ENCODE measurements around the gene FLT4. TPM values are rescaled to one million over a fixed set of nuclear protein-coding genes. Genes with fewer than 3 reads are reported as not detected.

The FLT4 gene
- total and polyA plus RNA-seq, 2 experiments from 2014 or later, result 3.4 to 13.8 TPM

GRCh38 chr5:180670586-180671359, 21.4 kb upstream of the FLT4 start:
- Histone ChIP-seq H3K9me2 (ENCODE audit: insufficient read depth) (no peaks in the 10 kb centered on the region), H3K36me3 (ENCODE audit: insufficient read depth) (no peaks in the 10 kb centered on the region), H2AFZ (no peak overlapping the region), H3K27ac (ENCODE audit: low read depth) (no peak overlapping the region), H4K20me1 (replicated peaks; ENCODE audit: insufficient read depth) (no peaks in the 10 kb centered on the region), H3K27me3 (ENCODE audit: insufficient read depth) (peaks cover 33% of the 10 kb centered on the region), H3F3A (replicated peaks; ENCODE audit: low read depth) (no peaks in the 10 kb centered on the region), H3K4me2 (no peak overlapping the region), H3K4me3 (no peak overlapping the region), H3K4me1 (ENCODE audit: insufficient read depth) (no peaks in the 10 kb centered on the region; the same call in 1 of the 2 replicates), H3K79me2 (replicated peaks; ENCODE audit: insufficient read depth) (no peaks in the 10 kb centered on the region)
- Mint-ChIP-seq H3K27me3 (ENCODE audit: insufficient read depth, low read depth, poor library complexity) (peaks cover 33% of the 10 kb centered on the region), H3K9me3 (peaks cover 8% of the 10 kb centered on the region; the same call in 1 of the 3 replicates), H3K4me1 (peaks cover 18% of the 10 kb centered on the region), H3K27ac (no peak overlapping the region), H3K4me3 (no peak overlapping the region), H3K36me3 (ENCODE audit: low read depth) (no peaks in the 10 kb centered on the region; the same call in 2 of the 3 replicates)
- ATAC-seq (peak; percentile 50), DNase-seq (ENCODE audit: low spot score) (peak; percentile 74)
- no peak for TF ChIP-seq POLR2AphosphoS5 (IDR thresholded peaks at IDR 0.05; ENCODE audit: low read depth)
- peak; percentile 79 to 89 for TF ChIP-seq CTCF (conservative IDR thresholded peaks at IDR 0.05; ENCODE audit: low read depth in 2 of 2)

- Histone ChIP-seq H3K27me3 (ENCODE audit: insufficient read depth) (peaks cover 27% of the 10 kb centered on the region), H3F3A (replicated peaks; ENCODE audit: low read depth) (no peaks in the 10 kb centered on the region), H4K20me1 (replicated peaks; ENCODE audit: insufficient read depth) (no peaks in the 10 kb centered on the region), H2AFZ (no peak overlapping the region), H3K79me2 (replicated peaks; ENCODE audit: insufficient read depth) (no peaks in the 10 kb centered on the region), H3K4me2 (no peak overlapping the region), H3K4me3 (no peak overlapping the region), H3K27ac (ENCODE audit: low read depth) (no peak overlapping the region), H3K36me3 (ENCODE audit: insufficient read depth) (no peaks in the 10 kb centered on the region), H3K4me1 (ENCODE audit: insufficient read depth) (no peaks in the 10 kb centered on the region; the same call in 1 of the 2 replicates), H3K9me2 (ENCODE audit: insufficient read depth) (no peaks in the 10 kb centered on the region)
- H3K36me3 Mint-ChIP-seq (ENCODE audit: low read depth), result no peaks in the 10 kb centered on the region; the same call in 2 of the 3 replicates
- DNase-seq (ENCODE audit: low spot score) (no peak), ATAC-seq (no peak)
- H3K27me3 Mint-ChIP-seq (ENCODE audit: insufficient read depth, low read depth, poor library complexity), result peaks cover 33% of the 10 kb centered on the region
- no peak overlapping the region for H3K27ac Mint-ChIP-seq
- TF ChIP-seq POLR2AphosphoS5 (IDR thresholded peaks at IDR 0.05; ENCODE audit: low read depth), result no peak
- TF ChIP-seq NANOG (IDR thresholded peaks at IDR 0.05; ENCODE audit: borderline replicate concordance), result no peak
- no peak for TF ChIP-seq REST (IDR thresholded peaks at IDR 0.05; ENCODE audit: unreplicated experiment)
- TF ChIP-seq CREB1 (CRISPR knock-in tag; IDR thresholded peaks at IDR 0.05; ENCODE audit: low read depth), result no peak
- no peak for TF ChIP-seq ZNF114 (CRISPR knock-in tag; IDR thresholded peaks at IDR 0.05)
- TF ChIP-seq EZH2 (IDR thresholded peaks at IDR 0.05; ENCODE audit: low read depth, unreplicated experiment), result no peak
- H3K9me3 Mint-ChIP-seq, result peaks cover 8% of the 10 kb centered on the region; the same call in 1 of the 3 replicates
- H3K4me3 Mint-ChIP-seq, result no peak overlapping the region
- H3K4me1 Mint-ChIP-seq, result peaks cover 22% of the 10 kb centered on the region
Observed at GRCh38 chr5:180670157-180670556, 20.8 kb upstream of the FLT4 start.
